H9 (cell line): ENCODE results near the gene RYR1. TPM values are rescaled to one million over a fixed set of nuclear protein-coding genes. Genes with fewer than 3 reads are reported as not detected.
"Not testable (repeated sequence)": the region's sequence is repeated elsewhere in the genome, so short reads cannot be mapped to it uniquely, and the experiment has no call there.

ENCODE experiments used
- DNase-seq: peaks from one replicate; pipeline ENCODE4 v3.0.0-alpha.2; 2017
- H2AFZ ChIP-seq: one replicate; pipeline ENCODE4 v1.6.1; 2013; ENCODE audit warnings: mild to moderate bottlenecking, low read length, control low read depth, moderate library complexity
- H2AK5ac ChIP-seq: 2 replicates; pipeline ENCODE4 v1.6.1; 2013; ENCODE audit warnings: low read length, control low read depth, mixed read lengths; ENCODE audit not compliant: insufficient read length
- H2BK120ac ChIP-seq: one replicate; pipeline ENCODE4 v1.6.1; 2013; ENCODE audit warnings: low read depth, mild to moderate bottlenecking, low read length, control low read depth, inconsistent platforms; ENCODE audit not compliant: poor library complexity, severe bottlenecking
- H2BK12ac ChIP-seq: 2 replicates; pipeline ENCODE4 v1.6.1; 2013; ENCODE audit warnings: low read length, control low read depth, mixed read lengths, low read depth; ENCODE audit not compliant: insufficient read length
- H2BK15ac ChIP-seq: 2 replicates; pipeline ENCODE4 v1.6.1; 2013; ENCODE audit warnings: low read depth, low read length, control low read depth
- H2BK20ac ChIP-seq: one replicate; pipeline ENCODE4 v1.6.1; 2013; ENCODE audit warnings: low read depth, mild to moderate bottlenecking, low read length, control low read depth, inconsistent platforms; ENCODE audit not compliant: poor library complexity, severe bottlenecking
- H2BK5ac ChIP-seq: 2 replicates; pipeline ENCODE4 v1.6.1; 2013; ENCODE audit warnings: low read length, control low read depth, mixed read lengths; ENCODE audit not compliant: insufficient read length
- H3K14ac ChIP-seq: 2 replicates; pipeline ENCODE4 v1.6.1; 2013; ENCODE audit warnings: low read length, control low read depth; ENCODE audit not compliant: insufficient read depth
- H3K18ac ChIP-seq: 2 replicates; pipeline ENCODE4 v1.6.1; 2013; ENCODE audit warnings: low read depth, mild to moderate bottlenecking, mixed read lengths, low read length, control low read depth; ENCODE audit not compliant: insufficient read length
- H3K23ac ChIP-seq: 2 replicates; pipeline ENCODE4 v1.6.1; 2013; ENCODE audit warnings: low read length, control low read depth, mixed read lengths, low read depth; ENCODE audit not compliant: insufficient read length
- H3K23me2 ChIP-seq: 2 replicates; pipeline ENCODE4 v1.6.1; 2013; ENCODE audit warnings: low read depth, mild to moderate bottlenecking, mixed read lengths, low read length, control low read depth; ENCODE audit not compliant: insufficient read length, poor library complexity, severe bottlenecking
- H3K27ac ChIP-seq: 2 replicates; pipeline ENCODE4 v1.5.1; 2013; ENCODE audit warnings: low read length, control low read depth, mixed read lengths, low read depth; ENCODE audit not compliant: insufficient read length
- H3K27me3 ChIP-seq: 2 replicates; pipeline ENCODE4 v1.6.1; 2013; ENCODE audit warnings: low read length, control low read depth, inconsistent platforms; ENCODE audit not compliant: insufficient read depth
- H3K4ac ChIP-seq: 2 replicates; pipeline ENCODE4 v1.6.1; 2013; ENCODE audit warnings: low read depth, mild to moderate bottlenecking, control low read depth, inconsistent platforms, low read length, moderate library complexity
- H3K4me1 ChIP-seq: 2 replicates; pipeline ENCODE4 v1.6.1; 2013; ENCODE audit warnings: low read length, control low read depth, inconsistent platforms; ENCODE audit not compliant: insufficient read depth
- H3K4me2 ChIP-seq: 2 replicates; pipeline ENCODE4 v1.6.1; 2013; ENCODE audit warnings: low read length, control low read depth, mixed read lengths; ENCODE audit not compliant: insufficient read length, insufficient read depth
- H3K56ac ChIP-seq: 2 replicates; pipeline ENCODE4 v1.6.1; 2013; ENCODE audit warnings: low read depth, mild to moderate bottlenecking, mixed read lengths, low read length, control low read depth; ENCODE audit not compliant: insufficient read length
- H3K79me1 ChIP-seq: 2 replicates; pipeline ENCODE4 v1.6.1; 2013; ENCODE audit warnings: low read depth, mild to moderate bottlenecking, moderate library complexity, low read length, control low read depth, inconsistent platforms; ENCODE audit not compliant: insufficient read depth, poor library complexity, severe bottlenecking
- H3K79me2 ChIP-seq: 2 replicates; pipeline ENCODE4 v1.6.1; 2013; ENCODE audit warnings: low read length, control low read depth, inconsistent platforms; ENCODE audit not compliant: insufficient read depth
- H3K9ac ChIP-seq: 2 replicates; pipeline ENCODE4 v1.6.1; 2013; ENCODE audit warnings: low read length, control low read depth, mixed read lengths; ENCODE audit not compliant: insufficient read length; ENCODE audit errors: extremely low read depth
- H3K9me3 ChIP-seq: one replicate; pipeline ENCODE4 v1.6.1; 2013; ENCODE audit warnings: low read depth, low read length, inconsistent platforms; ENCODE audit not compliant: control insufficient read depth
- H3T11ph ChIP-seq: one replicate; pipeline ENCODE4 v1.6.1; 2013; ENCODE audit warnings: mild to moderate bottlenecking, low read length, control low read depth, inconsistent platforms
- H4K20me1 ChIP-seq: one replicate; pipeline ENCODE4 v1.6.1; 2013; ENCODE audit not compliant: control insufficient read depth, insufficient read length, insufficient read depth
- H4K5ac ChIP-seq: 2 replicates; pipeline ENCODE4 v1.6.1; 2013; ENCODE audit warnings: low read depth, mild to moderate bottlenecking, mixed read lengths, low read length, control low read depth; ENCODE audit not compliant: insufficient read length
- H4K8ac ChIP-seq: replicated peaks from 2 replicates; pipeline ENCODE4 v1.6.1; 2013; ENCODE audit warnings: low read length, control low read depth, mixed read lengths, low read depth; ENCODE audit not compliant: insufficient read length
- H4K91ac ChIP-seq: 2 replicates; pipeline ENCODE4 v1.6.1; 2013; ENCODE audit warnings: low read depth, mild to moderate bottlenecking, moderate library complexity, mixed read lengths, low read length, control low read depth; ENCODE audit not compliant: insufficient read length
- H3K27ac Mint-ChIP-seq, 3 experiments: 2 replicates in 2 of 3; 3 replicates in 1 of 3; pipeline ENCODE4 v1.8.0; 2020 to 2021; ENCODE audit warnings: mixed read lengths in 3 of 3, mild to moderate bottlenecking in 1 of 3, moderate library complexity in 1 of 3
- H3K27me3 Mint-ChIP-seq: 2 replicates; pipeline ENCODE4 v1.8.0; 2021; ENCODE audit warnings: low read depth, mild to moderate bottlenecking, moderate library complexity, mixed read lengths
- H3K36me3 Mint-ChIP-seq, 3 experiments: 2 replicates in 2 of 3; 3 replicates in 1 of 3; pipeline ENCODE4 v1.8.0; 2020 to 2021; ENCODE audit warnings: low read depth in 3 of 3, mixed read lengths in 3 of 3; ENCODE audit not compliant: insufficient read depth in 1 of 3
- H3K4me1 Mint-ChIP-seq, 2 experiments: 2 replicates each; pipeline ENCODE4 v1.8.0; 2020; ENCODE audit warnings: mixed read lengths in 2 of 2
- H3K4me3 Mint-ChIP-seq, 2 experiments: 2 replicates in 1 of 2; 3 replicates in 1 of 2; pipeline ENCODE4 v1.8.0; 2020 to 2021; ENCODE audit warnings: mild to moderate bottlenecking in 2 of 2, mixed read lengths in 2 of 2, moderate library complexity in 1 of 2
- H3K9me3 Mint-ChIP-seq, 2 experiments: 2 replicates in 1 of 2; 3 replicates in 1 of 2; pipeline ENCODE4 v1.8.0; 2020; ENCODE audit warnings: mild to moderate bottlenecking in 2 of 2, mixed read lengths in 2 of 2, moderate library complexity in 1 of 2
- WGBS: extraction: QIAGEN DNeasy Blood & Tissue Kit; methylation state at CpG from one replicate; pipeline ENCODE4 v1.1.7; 2013; ENCODE audit warnings: missing lambda C conversion rate, low lambda C conversion rate, mixed read lengths; ENCODE audit not compliant: insufficient read length; ENCODE audit errors: extremely low coverage; 5-methylcytosine and 5-hydroxymethylcytosine counted together
- total RNA-seq: library from RNA; stranded (reverse); gene quantifications from 2 replicates; pipeline ENCODE4 v1.2.1, GENCODE V29; 2021
- TF ChIP-seq, protein P1 (sequence below): fragments of 200-600 bp; sonication (generic); conservative IDR thresholded peaks from 3 replicates; pipeline ENCODE4 v1.8.0; 2021; ENCODE audit warnings: antibody characterized with exemption, mild to moderate bottlenecking

Gene RYR1
- total RNA-seq, 1 experiment from 2014 or later: 8.9 TPM

DNA sequence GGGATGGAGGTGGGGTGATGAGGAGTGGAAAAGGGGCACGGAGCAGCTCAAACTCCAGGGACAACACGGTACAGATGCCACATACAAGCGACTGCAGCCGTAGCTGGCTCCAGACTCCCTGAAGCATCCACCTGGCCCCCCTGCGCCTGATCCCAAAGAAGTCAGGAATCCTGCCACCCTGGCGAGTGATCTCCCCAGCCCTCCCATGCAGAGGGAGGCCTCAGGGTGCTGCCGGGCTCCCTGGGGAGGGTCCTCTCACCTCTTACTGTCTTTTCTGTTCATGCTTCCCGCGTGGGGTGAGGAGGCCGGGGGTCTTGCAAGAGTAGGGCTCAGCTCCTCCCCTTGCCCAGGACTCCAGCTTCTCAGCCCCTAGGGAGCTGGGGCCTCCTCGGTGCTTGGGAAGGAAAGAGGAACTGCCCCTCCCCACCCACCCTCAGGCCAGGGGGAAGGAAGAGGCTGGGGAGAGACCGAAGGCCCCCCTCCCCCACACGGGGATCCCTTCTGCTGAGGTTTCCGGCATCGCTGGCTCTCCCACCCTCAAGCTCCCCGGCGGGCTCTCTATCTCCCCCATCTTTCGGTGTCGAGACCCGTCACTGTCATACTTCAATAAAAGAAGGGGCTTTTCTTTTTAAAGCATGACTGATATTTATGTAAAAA lies 7.6 kb upstream of the RYR1 start, which contains the start of gene RASGRP4:
Gene RASGRP4 (minus strand): TSS at position 410 of the 657 bp plus-strand sequence. CDS start 128 bp downstream, at position 282.
- Histone ChIP-seq H4K20me1 (no peaks in the 10 kb centered on the region), H3K79me1 (no peaks in the 10 kb centered on the region), H3T11ph (no peak within 1 kb of the TSS), H3K18ac (peak within 1 kb of the TSS; percentile 32), H2BK120ac (no peak within 1 kb of the TSS), H3K23me2 (no peaks in the 10 kb centered on the region), H2BK12ac (no peak within 1 kb of the TSS), H4K91ac (no peak within 1 kb of the TSS), H3K9ac (no peak within 1 kb of the TSS), H2AK5ac (no peak within 1 kb of the TSS), H2BK20ac (no peak within 1 kb of the TSS), H3K4me2 (peak within 1 kb of the TSS; percentile 14), H3K56ac (no peak within 1 kb of the TSS), H3K9me3 (no peaks in the 10 kb centered on the region), H3K4ac (no peak within 1 kb of the TSS), H3K27me3 (no peaks in the 10 kb centered on the region), H3K4me1 (no peaks in the 10 kb centered on the region; the same call in 1 of the 2 replicates), H3K27ac (no peak within 1 kb of the TSS), H4K5ac (no peak within 1 kb of the TSS), H3K14ac (peak within 1 kb of the TSS; percentile 78), H2AFZ (no peak within 1 kb of the TSS), H2BK15ac (no peak within 1 kb of the TSS), H3K79me2 (no peaks in the 10 kb centered on the region), H3K23ac (no peak within 1 kb of the TSS), H4K8ac (no peak within 1 kb of the TSS), H2BK5ac (no peak within 1 kb of the TSS)
- H3K36me3 Mint-ChIP-seq: no peaks in the 10 kb centered on the region
- TF ChIP-seq, protein P1, sequence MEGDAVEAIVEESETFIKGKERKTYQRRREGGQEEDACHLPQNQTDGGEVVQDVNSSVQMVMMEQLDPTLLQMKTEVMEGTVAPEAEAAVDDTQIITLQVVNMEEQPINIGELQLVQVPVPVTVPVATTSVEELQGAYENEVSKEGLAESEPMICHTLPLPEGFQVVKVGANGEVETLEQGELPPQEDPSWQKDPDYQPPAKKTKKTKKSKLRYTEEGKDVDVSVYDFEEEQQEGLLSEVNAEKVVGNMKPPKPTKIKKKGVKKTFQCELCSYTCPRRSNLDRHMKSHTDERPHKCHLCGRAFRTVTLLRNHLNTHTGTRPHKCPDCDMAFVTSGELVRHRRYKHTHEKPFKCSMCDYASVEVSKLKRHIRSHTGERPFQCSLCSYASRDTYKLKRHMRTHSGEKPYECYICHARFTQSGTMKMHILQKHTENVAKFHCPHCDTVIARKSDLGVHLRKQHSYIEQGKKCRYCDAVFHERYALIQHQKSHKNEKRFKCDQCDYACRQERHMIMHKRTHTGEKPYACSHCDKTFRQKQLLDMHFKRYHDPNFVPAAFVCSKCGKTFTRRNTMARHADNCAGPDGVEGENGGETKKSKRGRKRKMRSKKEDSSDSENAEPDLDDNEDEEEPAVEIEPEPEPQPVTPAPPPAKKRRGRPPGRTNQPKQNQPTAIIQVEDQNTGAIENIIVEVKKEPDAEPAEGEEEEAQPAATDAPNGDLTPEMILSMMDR: no peak
- H3K4me3 Mint-ChIP-seq: peak within 1 kb of the TSS in 1 of 2 experiments; percentile 61; a peak in 4 of 5 replicates
- H3K27ac Mint-ChIP-seq: peak within 1 kb of the TSS in 1 of 3 experiments; percentile 74; a peak in 1 of 7 replicates
- H3K9me3 Mint-ChIP-seq: no peaks in the 10 kb centered on the region
- peak; percentile 40 for DNase-seq
- H3K27me3 Mint-ChIP-seq: peaks cover under 1% of the 10 kb centered on the region; the same call in 1 of the 2 replicates
- peaks cover 7 to 19% of the 10 kb centered on the region in 2 experiments for H3K4me1 Mint-ChIP-seq
- no CpG with 5 or more reads among the region's 20 CpGs for whole genome bisulfite sequencing

DNA sequence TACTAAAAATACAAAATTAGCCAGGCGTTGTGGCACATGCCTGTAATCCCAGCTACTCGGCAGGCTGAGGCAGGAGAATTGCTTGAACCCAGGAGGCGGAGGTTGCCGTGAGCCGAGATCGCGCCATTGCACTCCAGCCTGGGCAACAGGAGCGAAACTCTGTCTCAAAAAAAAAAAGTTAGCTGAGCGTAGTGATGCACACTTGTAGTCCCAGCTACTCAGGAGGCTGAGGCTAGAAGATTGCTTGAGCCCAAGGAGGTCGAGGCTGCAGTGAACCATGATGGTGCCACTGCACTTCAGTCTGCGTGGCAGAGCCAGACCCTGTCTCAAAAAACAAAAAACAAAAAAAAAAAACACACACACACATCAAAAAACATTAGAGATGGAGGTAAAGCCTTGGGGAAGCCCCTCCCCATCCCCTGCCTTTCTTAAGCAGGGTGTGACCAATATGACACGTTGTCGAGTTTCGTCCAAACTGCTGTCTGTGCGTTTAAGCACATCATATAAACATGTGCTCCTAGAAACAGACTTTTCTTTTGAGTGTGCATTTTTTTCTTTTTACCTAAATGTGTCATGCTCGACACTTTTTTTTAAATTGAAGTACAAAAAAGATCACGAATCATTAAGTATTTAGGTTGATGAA lies 6.3 kb upstream of the RYR1 start:
- not testable (repeated sequence) for H3K79me2 ChIP-seq, H3K4me3 Mint-ChIP-seq, H3K36me3 Mint-ChIP-seq, H4K20me1 ChIP-seq, H2BK12ac ChIP-seq, H2AK5ac ChIP-seq, H4K5ac ChIP-seq, H3K79me1 ChIP-seq, H3K27me3 Mint-ChIP-seq, H3K27ac ChIP-seq, H3K14ac ChIP-seq, H3K23me2 ChIP-seq, H3K56ac ChIP-seq, H3K4me2 ChIP-seq, H3K9ac ChIP-seq, H3K27me3 ChIP-seq, H3K9me3 Mint-ChIP-seq, H2AFZ ChIP-seq, H3K18ac ChIP-seq, H4K8ac ChIP-seq, DNase-seq, H2BK15ac ChIP-seq, H2BK20ac ChIP-seq, H3K4me1 ChIP-seq, H3K9me3 ChIP-seq, H3K23ac ChIP-seq, H4K91ac ChIP-seq, H2BK5ac ChIP-seq, H2BK120ac ChIP-seq, H3K4ac ChIP-seq, H3T11ph ChIP-seq
- Mint-ChIP-seq H3K4me1 (peaks cover 7 to 19% of the 10 kb centered on the region in 2 experiments), H3K27ac (peak overlapping the region in 1 of 3 experiments; percentile 45; a peak in 1 of 7 replicates)
- no CpG with 5 or more reads among the region's 17 CpGs for WGBS
